Mononuclear cell (primary cell): ENCODE measurements around the gene FAM149A. TPM values are rescaled to one million over a fixed set of nuclear protein-coding genes. Genes with fewer than 3 reads are reported as not detected.
A peak's percentile ranks its signal among the peaks of the same experiment; 100 is the strongest.

Experiments used
- H3K27me3 ChIP-seq: 2 replicates; pipeline ENCODE4 v1.6.0; 2011; ENCODE audit warnings: low read length, control low read depth; ENCODE audit not compliant: insufficient read depth
- H3K4me1 ChIP-seq: 2 replicates; pipeline ENCODE4 v1.5.1; 2011; ENCODE audit warnings: mild to moderate bottlenecking, low read length, control low read depth; ENCODE audit not compliant: insufficient read depth
- H3K4me3 ChIP-seq: 2 replicates; pipeline ENCODE4 v1.5.1; 2011; ENCODE audit warnings: mild to moderate bottlenecking, low read length, moderate library complexity
- H3K9me3 ChIP-seq: 2 replicates; pipeline ENCODE4 v1.5.1; 2011; ENCODE audit warnings: low read depth, mild to moderate bottlenecking, control low read depth, low read length
- total RNA-seq: library from RNA; depleted of rRNA; stranded (reverse); fragments of >200 nt; gene quantifications from one replicate; pipeline ENCODE4 v1.2.3, GENCODE V29; 2012

The FAM149A gene
- total RNA-seq, 1 donor = 0.42 TPM

GRCh38 chr4:186161138-186161537 lies 56.6 kb downstream of the FAM149A start:
- Histone ChIP-seq H3K4me1 (no peaks in the 10 kb centered on the region), H3K4me3 (no peak overlapping the region), H3K9me3 (no peaks in the 10 kb centered on the region), H3K27me3 (no peaks in the 10 kb centered on the region)

- H3K4me3 ChIP-seq = no peak overlapping the region
- no peaks in the 10 kb centered on the region for H3K9me3 ChIP-seq
- no peaks in the 10 kb centered on the region for H3K4me1 ChIP-seq
- H3K27me3 ChIP-seq = no peaks in the 10 kb centered on the region
Observed at GRCh38 chr4:186166852-186167512, 62.5 kb downstream of the FAM149A start.

- Histone ChIP-seq H3K4me3 (no peak overlapping the region), H3K27me3 (no peaks in the 10 kb centered on the region), H3K9me3 (no peaks in the 10 kb centered on the region), H3K4me1 (no peaks in the 10 kb centered on the region)
Observed at GRCh38 chr4:186167605-186168004, 63.1 kb downstream of the FAM149A start.

- Histone ChIP-seq H3K9me3 (no peaks in the 10 kb centered on the region), H3K27me3 (no peaks in the 10 kb centered on the region), H3K4me3 (no peak overlapping the region), H3K4me1 (no peaks in the 10 kb centered on the region)
Observed at GRCh38 chr4:186168750-186169149, 64.2 kb downstream of the FAM149A start.

- Histone ChIP-seq H3K4me1 (no peaks in the 10 kb centered on the region), H3K4me3 (no peak overlapping the region), H3K27me3 (no peaks in the 10 kb centered on the region), H3K9me3 (no peaks in the 10 kb centered on the region)
Observed at GRCh38 chr4:186169333-186169944, 64.9 kb downstream of the FAM149A start.

- Histone ChIP-seq H3K4me1 (no peaks in the 10 kb centered on the region), H3K27me3 (no peaks in the 10 kb centered on the region), H3K4me3 (no peak overlapping the region), H3K9me3 (no peaks in the 10 kb centered on the region)
Observed at GRCh38 chr4:186169945-186170802, 65.7 kb downstream of the FAM149A start.

- Histone ChIP-seq H3K4me3 (no peak overlapping the region), H3K9me3 (no peaks in the 10 kb centered on the region), H3K27me3 (no peaks in the 10 kb centered on the region), H3K4me1 (no peaks in the 10 kb centered on the region)
Observed at GRCh38 chr4:186170966-186171365, 66.5 kb downstream of the FAM149A start.

- H3K9me3 ChIP-seq = no peaks in the 10 kb centered on the region
- H3K4me3 ChIP-seq = no peak overlapping the region
- no peaks in the 10 kb centered on the region for H3K27me3 ChIP-seq
- H3K4me1 ChIP-seq = no peaks in the 10 kb centered on the region
Observed at GRCh38 chr4:186172546-186172945, 68.0 kb downstream of the FAM149A start.

GRCh38 chr4:186188107-186188506 lies 83.6 kb downstream of the FAM149A start:
- H3K27me3 ChIP-seq = no peaks in the 10 kb centered on the region
- peaks cover 25% of the 10 kb centered on the region for H3K4me1 ChIP-seq
- H3K9me3 ChIP-seq = no peaks in the 10 kb centered on the region
- H3K4me3 ChIP-seq = no peak overlapping the region

GRCh38 chr4:186189656-186190055 lies 85.2 kb downstream of the FAM149A start:
- Histone ChIP-seq H3K27me3 (no peaks in the 10 kb centered on the region), H3K4me3 (no peak overlapping the region), H3K9me3 (no peaks in the 10 kb centered on the region), H3K4me1 (peaks cover 30% of the 10 kb centered on the region)

GRCh38 chr4:186190581-186191199 lies 86.2 kb downstream of the FAM149A start:
- H3K4me3 ChIP-seq = peak overlapping the region; percentile 81
- no peaks in the 10 kb centered on the region for H3K9me3 ChIP-seq
- peaks cover 30% of the 10 kb centered on the region for H3K4me1 ChIP-seq
- H3K27me3 ChIP-seq = no peaks in the 10 kb centered on the region

GRCh38 chr4:186191200-186192065 lies 86.9 kb downstream of the FAM149A start, which contains the start of gene CYP4V2:
Gene CYP4V2, plus strand, starts transcription at chr4:186191567. Its CDS starts 257 bp downstream, at chr4:186191824.
- Histone ChIP-seq H3K9me3 (no peaks in the 10 kb centered on the region), H3K27me3 (no peaks in the 10 kb centered on the region), H3K4me1 (peaks cover 30% of the 10 kb centered on the region), H3K4me3 (peak within 1 kb of the TSS; percentile 81)

- Histone ChIP-seq H3K4me3 (peak overlapping the region; percentile 81), H3K9me3 (no peaks in the 10 kb centered on the region), H3K4me1 (peaks cover 30% of the 10 kb centered on the region), H3K27me3 (no peaks in the 10 kb centered on the region)
Observed at GRCh38 chr4:186192066-186192612, 87.6 kb downstream of the FAM149A start.

- no peak overlapping the region for H3K4me3 ChIP-seq
- no peaks in the 10 kb centered on the region for H3K27me3 ChIP-seq
- H3K4me1 ChIP-seq = peaks cover 30% of the 10 kb centered on the region
- no peaks in the 10 kb centered on the region for H3K9me3 ChIP-seq
Observed at GRCh38 chr4:186193851-186194250, 89.3 kb downstream of the FAM149A start.
